IMR-90 (cell line): Measurements from ENCODE around the gene FMNL3. TPM values are rescaled to one million over a fixed set of nuclear protein-coding genes. Genes with fewer than 3 reads are reported as not detected.

Experiments
- ATAC-seq: fragments of 200-7000 bp; cut with Tn5 transposase; 2 replicates; pipeline ENCODE4 v1.9.1; 2020; ENCODE audit warnings: low read depth, mild to moderate bottlenecking, moderate library complexity
- BruUV-seq: library from RNA; stranded (reverse); fragments of 400-500 nt; replicated peaks from 2 replicates; lab custom pipeline; 2021; lab: Mats Ljungman, UMichigan
- CTCF ChIA-PET: fragments of 300-600 bp; formaldehyde crosslinking; extraction: SDS; loops from one replicate; lab custom pipeline; 2021; ENCODE audit warnings: antibody characterized with exemption; lab: Yijun Ruan, JAX
- POLR2A ChIA-PET: fragments of 300-600 bp; sonication (Branson Sonifier 250); formaldehyde crosslinking; loops from one replicate; lab custom pipeline; 2022; ENCODE audit warnings: antibody characterized with exemption; ENCODE audit not compliant: unreplicated experiment; lab: Charles Lee
- DNase-seq: peaks from one replicate; pipeline ENCODE4 v3.0.0; 2013
- H2AFZ ChIP-seq: replicated peaks from 2 replicates; pipeline ENCODE3; 2013; ENCODE audit warnings: low read length, mild to moderate bottlenecking; ENCODE audit not compliant: poor library complexity
- H2AK5ac ChIP-seq: 2 replicates; pipeline ENCODE4 v1.6.1; 2013; ENCODE audit warnings: low read depth, low read length, inconsistent platforms
- H2AK9ac ChIP-seq: replicated peaks from 2 replicates; pipeline ENCODE3; 2013; ENCODE audit warnings: mild to moderate bottlenecking, low read depth, low read length, moderate library complexity; ENCODE audit not compliant: poor library complexity
- H2BK120ac ChIP-seq: 2 replicates; pipeline ENCODE4 v1.6.1; 2013; ENCODE audit warnings: low read depth, low read length, inconsistent platforms
- H2BK15ac ChIP-seq: 3 replicates; pipeline ENCODE4 v1.6.1; 2013; ENCODE audit warnings: low read depth, low read length, inconsistent platforms
- H2BK20ac ChIP-seq: 2 replicates; pipeline ENCODE4 v1.6.1; 2013; ENCODE audit warnings: low read depth, mild to moderate bottlenecking, inconsistent platforms, low read length, moderate library complexity
- H2BK5ac ChIP-seq: 2 replicates; pipeline ENCODE4 v1.6.1; 2013; ENCODE audit warnings: mild to moderate bottlenecking, low read depth, low read length, inconsistent platforms; ENCODE audit not compliant: poor library complexity, severe bottlenecking
- H3K14ac ChIP-seq: replicated peaks from 2 replicates; pipeline ENCODE4 v1.6.1; 2013; ENCODE audit warnings: low read depth, low read length, inconsistent platforms
- H3K18ac ChIP-seq: 2 replicates; pipeline ENCODE4 v1.6.1; 2013; ENCODE audit warnings: low read depth, low read length, control low read depth
- H3K23ac ChIP-seq: 2 replicates; pipeline ENCODE4 v1.6.1; 2013; ENCODE audit warnings: low read depth, low read length, inconsistent platforms
- H3K27ac ChIP-seq: 2 replicates; pipeline ENCODE4 v1.5.1; 2013; ENCODE audit warnings: mild to moderate bottlenecking, control low read depth, low read length; ENCODE audit not compliant: insufficient read depth
- H3K27me3 ChIP-seq: 2 replicates; pipeline ENCODE4 v1.6.1; 2013; ENCODE audit warnings: low read length; ENCODE audit not compliant: control insufficient read depth, insufficient read depth
- H3K36me3 ChIP-seq: 2 replicates; pipeline ENCODE4 v1.6.1; 2013; ENCODE audit warnings: low read length, mixed read lengths; ENCODE audit not compliant: control insufficient read depth, insufficient read depth
- H3K4ac ChIP-seq: 2 replicates; pipeline ENCODE4 v1.6.1; 2013; ENCODE audit warnings: low read depth, low read length, inconsistent platforms
- H3K4me1 ChIP-seq: 2 replicates; pipeline ENCODE4 v1.6.1; 2013; ENCODE audit warnings: low read length, mixed read lengths; ENCODE audit not compliant: control insufficient read depth, insufficient read depth
- H3K4me2 ChIP-seq: 2 replicates; pipeline ENCODE4 v1.6.1; 2013; ENCODE audit warnings: low read depth, mild to moderate bottlenecking, control low read depth, low read length, moderate library complexity
- H3K4me3 ChIP-seq: 2 replicates; pipeline ENCODE4 v1.5.1; 2013; ENCODE audit warnings: low read depth, mild to moderate bottlenecking, control low read depth, low read length, moderate library complexity; ENCODE audit not compliant: insufficient read depth
- H3K56ac ChIP-seq: 2 replicates; pipeline ENCODE4 v1.6.1; 2013; ENCODE audit warnings: low read length, inconsistent platforms; ENCODE audit not compliant: insufficient read depth; ENCODE audit errors: extremely low read depth
- H3K79me1 ChIP-seq, 2 experiments: 2 replicates each; pipeline ENCODE4 v1.6.1; 2013; ENCODE audit warnings: low read length in 2 of 2, inconsistent platforms in 1 of 2, low read depth in 1 of 2
- H3K9ac ChIP-seq: 2 replicates; pipeline ENCODE4 v1.6.1; 2013; ENCODE audit warnings: low read depth, low read length, control low read depth
- H3K9me1 ChIP-seq: 2 replicates; pipeline ENCODE4 v1.6.1; 2013; ENCODE audit warnings: low read length, inconsistent platforms; ENCODE audit not compliant: insufficient read depth
- H3K9me3 ChIP-seq: 2 replicates; pipeline ENCODE4 v1.6.1; 2013; ENCODE audit warnings: low read length; ENCODE audit not compliant: control insufficient read depth, insufficient read depth
- H4K20me1 ChIP-seq: 2 replicates; pipeline ENCODE4 v1.6.1; 2013; ENCODE audit warnings: low read length, inconsistent platforms; ENCODE audit not compliant: insufficient read depth
- H4K5ac ChIP-seq: 2 replicates; pipeline ENCODE4 v1.6.1; 2013; ENCODE audit warnings: mild to moderate bottlenecking, low read depth, low read length, control low read depth
- H4K8ac ChIP-seq, 2 experiments: 2 replicates each; pipeline ENCODE4 v1.6.1; 2013; ENCODE audit warnings: low read depth in 2 of 2, low read length in 2 of 2, control low read depth in 1 of 2, inconsistent platforms in 1 of 2
- H4K91ac ChIP-seq: 2 replicates; pipeline ENCODE4 v1.6.1; 2013; ENCODE audit warnings: low read depth, low read length, inconsistent platforms; ENCODE audit not compliant: insufficient read depth
- CEBPB ChIP-seq: IDR thresholded peaks from 2 replicates; pipeline ENCODE4 v1.6.1; 2012; ENCODE audit warnings: low read depth, low read length, improper control_type of control experiment
- CHD1 ChIP-seq: IDR thresholded peaks from 2 replicates; pipeline ENCODE4 v1.6.1; 2012; ENCODE audit warnings: low read depth, low read length, improper control_type of control experiment
- ELK1 ChIP-seq: fragments of 150-350 bp; IDR thresholded peaks from 2 replicates; pipeline ENCODE4 v1.6.1; 2016; ENCODE audit warnings: low read depth, mild to moderate bottlenecking, low read length, moderate library complexity, borderline replicate concordance
- MAZ ChIP-seq: IDR thresholded peaks from 2 replicates; pipeline ENCODE4 v1.6.1; 2012; ENCODE audit warnings: low read depth, mild to moderate bottlenecking, low read length, improper control_type of control experiment, moderate library complexity, borderline replicate concordance
- MXI1 ChIP-seq: IDR thresholded peaks from 2 replicates; pipeline ENCODE4 v1.6.1; 2012; ENCODE audit warnings: low read depth, mild to moderate bottlenecking, low read length, moderate library complexity, borderline replicate concordance
- NFE2L2 ChIP-seq: fragments of 150-350 bp; IDR thresholded peaks from 2 replicates; pipeline ENCODE4 v1.6.1; 2016; ENCODE audit warnings: low read depth, mild to moderate bottlenecking, low read length
- POLR2A ChIP-seq: IDR thresholded peaks from 2 replicates; pipeline ENCODE4 v1.6.1; 2012; ENCODE audit warnings: mild to moderate bottlenecking, low read depth, low read length
- RAD21 ChIP-seq: IDR thresholded peaks from 2 replicates; pipeline ENCODE4 v1.6.1; 2012; ENCODE audit warnings: low read length, improper control_type of control experiment
- RCOR1 ChIP-seq: IDR thresholded peaks from 2 replicates; pipeline ENCODE4 v1.6.1; 2012; ENCODE audit warnings: mild to moderate bottlenecking, low read length, improper control_type of control experiment; ENCODE audit not compliant: insufficient replicate concordance
- SMC3 ChIP-seq: fragments of 150-350 bp; IDR thresholded peaks from 2 replicates; pipeline ENCODE4 v1.6.1; 2016; ENCODE audit warnings: low read depth, mild to moderate bottlenecking, antibody characterized with exemption, low read length, moderate library complexity
- USF2 ChIP-seq: fragments of 150-350 bp; IDR thresholded peaks from 2 replicates; pipeline ENCODE4 v1.6.1; 2017; ENCODE audit warnings: mild to moderate bottlenecking, antibody characterized with exemption, low read length, low read depth
- WGBS, 2 experiments: methylation state at CpG; one replicate each; pipeline versions ENCODE4 v1.1.5 to v1.1.7; 2013; ENCODE audit warnings: missing lambda C conversion rate in 2 of 2; ENCODE audit not compliant: insufficient read length in 1 of 2; ENCODE audit errors: extremely low coverage in 2 of 2; 5-methylcytosine and 5-hydroxymethylcytosine counted together
- dilution Hi-C: fragments of 300-500 bp; cut with HindIII; formaldehyde crosslinking; loops from one replicate; pipeline ENCODE4 v1.14.3; 2018; ENCODE audit warnings: low sequenced_read_pairs; ENCODE audit not compliant: unreplicated experiment
- in situ Hi-C: fragments of 300-500 bp; cut with MboI; formaldehyde crosslinking; loops from 3 replicates; pipeline ENCODE4 v1.14.3; 2019; ENCODE audit warnings: low sequenced_read_pairs, inconsistent platforms, mixed read lengths
- intact Hi-C: fragments of 100-400 bp; cut with micrococcal nuclease; formaldehyde crosslinking; loops from 2 replicates; pipeline ENCODE4 v1.10.0; 2022
- polyA plus RNA-seq, 3 experiments: library from polyadenylated mRNA; depleted of rRNA; stranded (reverse); fragments of >200 nt; gene quantifications; 2 replicates each; pipeline ENCODE4 v1.2.3, GENCODE V29; 2012; ENCODE audit warnings: low replicate concordance in 1 of 3
- total RNA-seq: library from RNA; depleted of rRNA; stranded (reverse); fragments of >200 nt; gene quantifications from 2 replicates; pipeline ENCODE4 v1.2.3, GENCODE V29; 2012
- TF ChIP-seq, protein P1 (sequence below): conservative IDR thresholded peaks from 2 replicates; pipeline ENCODE4 v1.5.1; 2012; ENCODE audit warnings: mild to moderate bottlenecking, low read depth, low read length, improper control_type of control experiment

The FMNL3 gene
- total and polyA plus RNA-seq, 2 of the 4 experiments (the other 2 are of a cell fraction) = 16.3 to 36.4 TPM

DNA sequence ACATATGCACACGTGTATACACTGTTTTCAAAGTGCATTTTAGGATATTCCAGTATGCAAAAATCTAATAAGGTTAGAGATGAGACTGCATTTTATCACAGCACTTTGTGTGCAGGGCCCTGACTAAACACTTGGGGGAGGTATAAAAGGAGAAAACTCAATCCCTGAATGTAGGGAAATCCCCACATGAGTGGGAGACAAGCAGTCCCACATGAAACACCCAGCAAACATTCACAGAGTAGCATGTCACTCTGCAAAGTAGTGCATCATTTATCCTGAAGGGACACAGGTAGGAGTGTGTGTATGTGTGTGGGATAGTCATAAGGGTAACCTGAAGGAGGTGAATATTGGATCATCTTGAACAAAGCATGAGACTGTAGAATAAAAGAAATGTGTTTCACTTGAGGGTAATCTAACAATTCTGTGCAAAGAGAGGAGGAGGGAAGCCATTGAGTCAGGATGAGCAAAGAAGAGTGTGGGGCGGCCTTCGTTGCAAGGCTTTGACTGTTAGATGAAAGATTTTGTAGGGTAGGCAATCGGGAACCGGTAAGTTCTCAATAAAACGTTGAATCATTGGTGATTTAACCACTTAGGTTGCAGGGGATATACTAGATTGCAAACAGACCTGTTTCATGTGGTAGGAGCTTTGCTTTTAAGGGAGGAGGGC is 80.9 kb downstream of the FMNL3 start:
- Histone ChIP-seq H4K5ac (no peak overlapping the region), H3K4me3 (no peak overlapping the region), H2AK9ac (no peak overlapping the region), H3K27me3 (no peaks in the 10 kb centered on the region), H2BK120ac (no peak overlapping the region), H4K8ac (no peak overlapping the region), H3K79me1 (peaks cover 3 to 13% of the 10 kb centered on the region in 2 experiments; a peak in 3 of 4 replicates), H2BK5ac (no peak overlapping the region), H3K4ac (no peak overlapping the region), H2BK15ac (no peak overlapping the region), H3K56ac (no peak overlapping the region), H2AFZ (no peak overlapping the region), H3K9me3 (no peaks in the 10 kb centered on the region), H3K18ac (no peak overlapping the region), H2BK20ac (no peak overlapping the region), H3K14ac (no peak overlapping the region), H3K36me3 (no peaks in the 10 kb centered on the region), H3K4me1 (peaks cover 11% of the 10 kb centered on the region), H3K9ac (no peak overlapping the region), H2AK5ac (no peak overlapping the region), H4K20me1 (no peaks in the 10 kb centered on the region), H3K23ac (no peak overlapping the region), H3K4me2 (no peak overlapping the region), H4K91ac (no peak overlapping the region), H3K9me1 (0 out of 2 replicates have a peak, but pooled peaks cover 3% of the 10 kb centered on the region), H3K27ac (no peak overlapping the region)
- DNase-seq (peak; percentile 54), ATAC-seq (no peak)
- BruUV-seq = no TSS peak
- TF ChIP-seq CEBPB = no peak
- 0 out of 2 replicates have a peak, but pooled peaks have one; percentile 9 for TF ChIP-seq SMC3
- TF ChIP-seq ELK1 = no peak
- TF ChIP-seq USF2 = no peak
- no peak for TF ChIP-seq CHD1
- no peak for TF ChIP-seq POLR2A
- no peak for TF ChIP-seq RCOR1
- no peak for TF ChIP-seq MAZ
- no peak for TF ChIP-seq RAD21
- TF ChIP-seq, protein P1, sequence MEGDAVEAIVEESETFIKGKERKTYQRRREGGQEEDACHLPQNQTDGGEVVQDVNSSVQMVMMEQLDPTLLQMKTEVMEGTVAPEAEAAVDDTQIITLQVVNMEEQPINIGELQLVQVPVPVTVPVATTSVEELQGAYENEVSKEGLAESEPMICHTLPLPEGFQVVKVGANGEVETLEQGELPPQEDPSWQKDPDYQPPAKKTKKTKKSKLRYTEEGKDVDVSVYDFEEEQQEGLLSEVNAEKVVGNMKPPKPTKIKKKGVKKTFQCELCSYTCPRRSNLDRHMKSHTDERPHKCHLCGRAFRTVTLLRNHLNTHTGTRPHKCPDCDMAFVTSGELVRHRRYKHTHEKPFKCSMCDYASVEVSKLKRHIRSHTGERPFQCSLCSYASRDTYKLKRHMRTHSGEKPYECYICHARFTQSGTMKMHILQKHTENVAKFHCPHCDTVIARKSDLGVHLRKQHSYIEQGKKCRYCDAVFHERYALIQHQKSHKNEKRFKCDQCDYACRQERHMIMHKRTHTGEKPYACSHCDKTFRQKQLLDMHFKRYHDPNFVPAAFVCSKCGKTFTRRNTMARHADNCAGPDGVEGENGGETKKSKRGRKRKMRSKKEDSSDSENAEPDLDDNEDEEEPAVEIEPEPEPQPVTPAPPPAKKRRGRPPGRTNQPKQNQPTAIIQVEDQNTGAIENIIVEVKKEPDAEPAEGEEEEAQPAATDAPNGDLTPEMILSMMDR = peak; percentile 29
- no peak for TF ChIP-seq MXI1
- no peak for TF ChIP-seq NFE2L2
- WGBS, 2 experiments = no CpG with 5 or more reads among the region's 6 CpGs
- in situ Hi-C loops (no loop called here), intact Hi-C loops (no loop called here), dilution Hi-C loops (no loop called here)
- ChIA-PET POLR2A (no interaction called here), CTCF (interaction anchor here (1.6 kb wide), 1 partner anchor 295 kb away, joined by 7 read pairs; no protein-coding TSS in a partner anchor)
